ENCODE measurements around the gene SLC66A2. TPM values are rescaled to one million over a fixed set of nuclear protein-coding genes. Genes with fewer than 3 reads are reported as not detected.
"Not testable (repeated sequence)": the region's sequence is repeated elsewhere in the genome, so short reads cannot be mapped to it uniquely, and the experiment has no call there.

SLC66A2 gene
- total and polyA plus RNA-seq, 12 donors: 21.4 to 32.3 (median 25.6) TPM

DNA sequence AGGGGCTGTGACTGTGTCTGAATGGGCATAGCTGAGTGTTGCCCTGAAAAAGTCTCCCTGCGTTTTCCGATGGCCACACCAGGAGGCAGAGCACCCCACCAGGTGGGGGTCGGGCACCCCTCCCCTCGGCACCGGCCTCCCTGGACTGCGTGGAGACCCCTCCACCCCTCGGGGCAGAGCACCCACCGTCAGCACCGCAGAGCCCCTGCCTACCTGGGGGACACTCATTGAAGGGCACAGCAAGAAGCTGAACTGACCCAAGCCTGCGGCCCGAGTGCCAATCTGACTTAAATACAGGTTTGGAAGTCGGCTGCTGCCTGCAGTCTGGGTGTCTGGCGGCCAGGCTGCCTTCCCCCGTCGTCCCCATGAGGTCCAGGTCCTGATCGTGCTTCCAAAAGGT, 83.8 kb downstream of the SLC66A2 start:
- WGBS, 2 donors: 79 to 82% methylated on average over 16 of the region's 16 CpGs
- ATAC-seq (no peak), DNase-seq (no peak)
- Histone ChIP-seq H3K9me3 (peaks cover 0 to 7% (median 0%) of the 10 kb centered on the region in 11 donors), H3K27me3 (peaks cover 0 to 30% (median 18%) of the 10 kb centered on the region in 7 donors), H3K4me3 (no peak overlapping the region), H3K4me1 (no peaks in the 10 kb centered on the region), H3K36me3 (peaks cover 0 to 1% (median 0%) of the 10 kb centered on the region in 9 donors), H3K27ac (no peak overlapping the region)
- intact Hi-C loops (cut with DNase I): no loop called here
- no peak for TF ChIP-seq CTCF (IDR thresholded peaks at IDR 0.05)

DNA sequence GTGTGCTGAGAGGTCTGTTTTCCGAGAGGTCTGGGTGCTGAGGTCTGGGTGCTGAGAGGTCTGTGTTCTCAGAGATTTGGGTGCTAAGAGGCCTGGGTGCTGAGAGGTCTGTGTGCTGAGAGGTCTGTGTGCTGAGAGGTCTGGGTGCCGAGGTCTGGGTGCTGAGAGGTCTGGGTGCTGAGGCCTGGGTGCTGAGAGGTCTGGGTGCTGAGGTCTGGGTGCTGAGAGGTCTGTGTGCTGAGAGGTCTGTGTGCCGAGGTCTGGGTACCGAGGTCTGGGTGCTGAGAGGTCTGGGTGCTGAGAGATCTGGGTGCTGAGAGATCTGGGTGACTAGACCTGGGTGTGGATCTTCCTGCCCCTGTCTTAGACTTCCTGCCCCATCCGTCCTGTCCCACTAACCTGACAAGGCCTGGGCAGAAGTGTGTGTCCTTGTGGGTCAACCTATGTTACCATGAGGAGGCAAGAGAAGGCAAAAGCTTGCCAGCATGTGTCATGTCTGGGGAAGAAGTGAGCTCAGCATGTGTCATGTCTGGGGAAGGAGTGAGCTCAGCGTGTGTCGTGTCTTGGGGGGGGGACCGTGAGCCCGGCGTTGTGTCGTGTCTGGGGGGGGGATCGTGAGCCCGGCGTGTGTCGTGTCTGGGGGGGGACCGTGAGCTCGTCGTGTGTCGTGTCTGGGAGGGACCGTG, 84.4 kb downstream of the SLC66A2 start:
- Histone ChIP-seq H3K27me3 (peaks cover 0 to 31% (median 19%) of the 10 kb centered on the region in 7 donors), H3K9me3 (peaks cover 0 to 13% (median 4%) of the 10 kb centered on the region in 11 donors), H3K36me3 (peaks cover 0 to 6% (median 0%) of the 10 kb centered on the region in 9 donors), H3K27ac (no peak overlapping the region), H3K4me1 (no peaks in the 10 kb centered on the region), H3K4me3 (no peak overlapping the region)
- DNase-seq (no peak), ATAC-seq (no peak)
- no peak for TF ChIP-seq CTCF (IDR thresholded peaks at IDR 0.05)
- intact Hi-C loops (cut with DNase I): no loop called here
- 81 to 89% methylated on average over 13 to 20 of the region's 20 CpGs for WGBS, 2 donors

GRCh38 chr18:79865951-79866350, 85.5 kb downstream of the SLC66A2 start:
- WGBS, 2 donors: 27 to 45% methylated on average over 3 of the region's 3 CpGs
- not testable (repeated sequence) for ATAC-seq

GRCh38 chr18:79864955-79865354, 86.5 kb downstream of the SLC66A2 start:
- intact Hi-C loops (cut with DNase I); H3K27ac ChIP-seq; DNase-seq; ATAC-seq; H3K4me3 ChIP-seq; H3K4me1 ChIP-seq; H3K36me3 ChIP-seq: not testable (repeated sequence)
- Histone ChIP-seq H3K9me3 (peaks cover 0 to 28% (median 6%) of the 10 kb centered on the region in 11 donors), H3K27me3 (peaks cover 0 to 28% (median 14%) of the 10 kb centered on the region in 7 donors)
- WGBS, 2 donors: 85% methylated on average over 4 of the region's 4 CpGs

More at GRCh38 chr18:79865951-79866350, 85.5 kb downstream of the SLC66A2 start:
- Histone ChIP-seq H3K27me3 (peaks cover 0 to 28% (median 14%) of the 10 kb centered on the region in 7 donors), H3K9me3 (peaks cover 0 to 24% (median 6%) of the 10 kb centered on the region in 11 donors)
- H3K27ac ChIP-seq; intact Hi-C loops (cut with DNase I); DNase-seq; H3K4me3 ChIP-seq; H3K4me1 ChIP-seq; H3K36me3 ChIP-seq: not testable (repeated sequence)

GRCh38 chr18:79864006-79864725, 87.3 kb downstream of the SLC66A2 start:
- H3K4me3 ChIP-seq: no peak overlapping the region
- intact Hi-C loops (cut with DNase I): no loop called here
- H3K27me3 ChIP-seq: peaks cover 0 to 30% (median 15%) of the 10 kb centered on the region in 7 donors
- DNase-seq (no peak), ATAC-seq (no peak)
- 66 to 73% methylated on average over 54 to 74 of the region's 74 CpGs for WGBS, 2 donors
- no peak for TF ChIP-seq CTCF (IDR thresholded peaks at IDR 0.05)
- H3K9me3 ChIP-seq: peaks cover 0 to 28% (median 6%) of the 10 kb centered on the region in 11 donors
- H3K4me1 ChIP-seq: no peaks in the 10 kb centered on the region
- H3K36me3 ChIP-seq: peaks cover 0 to 6% (median 0%) of the 10 kb centered on the region in 9 donors
- no peak overlapping the region for H3K27ac ChIP-seq
